Measurements from ENCODE around the gene TAAR8. TPM values are rescaled to one million over a fixed set of nuclear protein-coding genes. Genes with fewer than 3 reads are reported as not detected.
"Not testable (repeated sequence)": the region's sequence is repeated elsewhere in the genome, so short reads cannot be mapped to it uniquely, and the experiment has no call there.

TAAR8 gene
- total RNA-seq, 1 experiment from 2014 or later: not detected

DNA sequence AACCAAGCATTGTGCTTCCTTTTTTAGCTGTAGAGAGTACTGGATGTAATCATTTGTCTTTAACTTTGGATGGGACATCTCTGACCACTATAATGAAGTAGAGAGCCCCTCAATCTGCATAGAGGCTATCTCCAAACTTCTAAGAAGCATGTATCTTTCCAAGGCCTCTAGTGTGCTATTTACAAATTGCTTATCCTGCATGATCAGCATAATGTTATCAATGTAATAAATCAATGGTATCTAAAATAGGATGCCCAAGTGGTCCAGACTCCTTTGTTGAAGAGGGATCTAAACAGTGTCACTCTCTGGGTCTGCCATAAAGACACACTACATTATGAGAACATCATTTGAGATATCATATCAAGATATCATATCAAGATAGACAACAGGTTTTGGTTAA is 7.6 kb upstream of the TAAR8 start:
- no peak for DNase-seq (ENCODE audit: low read depth)

DNA sequence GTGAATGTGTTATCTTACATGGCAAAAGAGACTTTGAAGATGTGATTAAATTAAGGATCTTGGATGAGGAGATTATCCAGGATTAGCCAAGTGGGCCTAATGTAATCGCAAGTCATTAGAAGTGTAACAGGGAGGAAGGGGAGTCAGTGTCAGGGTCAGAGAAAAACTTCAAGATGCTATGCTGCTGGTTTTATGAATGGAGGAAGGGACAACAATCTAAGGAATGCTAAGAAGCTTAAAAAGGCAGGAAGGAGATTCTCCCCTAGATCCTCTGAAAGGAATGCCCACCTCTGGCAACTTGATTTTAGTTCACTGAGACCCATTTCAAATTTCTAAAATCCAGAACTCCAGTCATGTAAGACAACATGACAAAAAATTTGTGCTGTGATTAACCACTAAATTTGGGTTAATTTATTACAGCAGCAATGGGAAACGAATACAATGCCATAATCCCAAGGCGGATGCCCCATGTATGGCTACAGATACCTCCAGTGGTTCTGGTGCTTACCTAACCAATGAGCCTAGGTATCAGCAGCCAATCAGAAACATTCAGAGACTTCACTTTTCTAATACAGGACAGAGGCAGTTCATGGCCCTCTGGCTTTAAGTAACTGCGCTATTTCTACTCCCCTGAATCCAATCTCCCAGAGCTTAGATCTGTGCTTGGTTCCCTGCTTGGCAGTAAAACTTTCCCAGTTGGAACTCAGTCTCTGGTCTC is 3.6 kb upstream of the TAAR8 start:
- no peak for DNase-seq (ENCODE audit: low read depth)

DNA sequence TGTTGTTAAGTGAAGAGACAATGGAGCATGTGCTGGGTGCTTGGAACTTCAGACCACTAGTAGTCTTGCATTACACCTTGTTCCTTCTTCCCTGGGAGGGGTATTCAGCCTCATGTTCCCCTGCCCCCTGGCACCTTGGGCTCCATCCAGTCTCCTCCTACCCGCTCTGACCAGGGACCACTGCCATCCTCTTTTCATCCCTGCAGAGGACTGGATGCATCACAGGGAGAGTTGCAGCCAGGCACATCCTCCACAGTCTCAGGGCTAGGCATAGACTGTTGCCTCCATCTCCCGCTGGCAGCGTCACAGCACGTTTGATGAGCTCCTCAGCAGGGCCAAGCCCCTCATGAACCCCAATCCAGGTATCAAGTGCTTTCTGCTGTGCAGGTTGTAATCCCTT is 1.3 kb upstream of the TAAR8 start:
- no peak for DNase-seq (ENCODE audit: low read depth)

DNA sequence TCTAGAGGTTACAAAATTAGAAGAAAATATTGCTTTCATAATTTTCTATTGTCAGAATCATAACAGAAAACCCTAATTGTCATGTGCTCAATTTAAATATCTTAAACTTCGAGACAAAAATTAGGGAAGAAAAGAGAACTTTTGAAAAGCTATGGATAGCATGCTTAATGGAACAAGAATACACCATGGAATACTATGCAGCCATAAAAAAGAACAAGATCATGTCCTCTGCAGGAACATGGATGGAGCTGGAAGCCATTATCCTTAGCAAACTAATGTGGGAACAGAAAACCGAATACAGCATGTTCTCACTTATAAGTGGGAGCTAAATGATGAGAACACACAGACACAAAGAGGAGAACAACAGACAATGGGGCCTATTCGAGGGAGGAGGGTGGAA is 7.6 kb downstream of the TAAR8 start:
- not testable (repeated sequence) for DNase-seq (ENCODE audit: low read depth)

DNA sequence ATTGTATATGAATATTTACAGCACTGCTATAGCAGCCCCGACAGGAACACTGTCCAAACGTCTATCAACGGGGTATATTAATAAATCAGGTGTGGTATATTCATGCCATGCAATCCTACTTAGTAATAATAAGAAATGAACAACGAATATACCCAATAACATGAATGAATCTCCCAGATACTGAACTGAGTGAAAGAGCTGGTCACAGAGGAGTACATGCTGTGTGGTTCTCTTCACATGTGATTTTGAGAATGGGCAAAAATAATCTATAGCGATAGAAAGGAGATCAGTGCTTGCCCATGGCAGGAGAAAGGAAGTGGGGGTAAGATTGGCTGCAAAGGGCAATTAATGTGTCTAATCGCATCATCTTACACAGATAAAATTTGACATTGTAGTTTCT is 13.9 kb downstream of the TAAR8 start:
- DNase-seq (ENCODE audit: low read depth): no peak

DNA sequence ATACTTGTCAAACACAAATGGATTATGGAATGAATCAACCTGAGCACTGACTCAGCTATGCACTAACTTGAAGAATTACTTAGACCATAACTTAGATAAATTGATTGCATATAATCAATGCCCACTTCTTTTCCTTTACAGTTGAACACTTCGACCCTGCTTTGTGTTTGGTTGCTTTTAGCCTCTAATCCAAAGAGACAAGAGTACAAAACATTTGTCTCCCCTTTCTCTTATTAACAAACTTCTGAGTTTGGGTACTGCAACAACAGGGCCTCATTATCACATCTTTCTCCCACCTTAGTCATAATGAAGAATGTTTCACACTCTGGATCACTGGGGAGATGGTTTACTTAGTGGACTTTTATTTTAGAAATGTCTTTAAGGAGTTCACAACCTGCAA is 15.1 kb downstream of the TAAR8 start:
- DNase-seq (ENCODE audit: low read depth): no peak

DNA sequence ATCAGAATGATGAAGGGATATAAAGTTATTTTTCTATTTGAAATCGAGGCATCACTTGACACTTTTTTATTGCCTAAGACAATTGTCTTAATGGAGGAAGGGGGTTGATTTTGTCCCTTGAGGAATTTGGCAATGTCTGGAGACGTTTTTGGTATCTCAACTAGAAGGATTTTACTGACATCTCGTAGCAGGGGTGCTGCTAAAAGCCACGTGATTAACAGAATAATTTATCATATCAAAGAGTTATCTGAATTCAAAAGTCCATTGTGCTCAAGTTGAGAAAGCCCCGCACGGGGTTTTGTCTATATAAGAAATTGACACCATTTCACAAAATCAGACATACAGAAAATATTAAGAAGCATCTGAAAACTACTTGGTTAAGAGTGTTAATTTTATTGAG is 16.1 kb downstream of the TAAR8 start:
- DNase-seq (ENCODE audit: low read depth): no peak

DNA sequence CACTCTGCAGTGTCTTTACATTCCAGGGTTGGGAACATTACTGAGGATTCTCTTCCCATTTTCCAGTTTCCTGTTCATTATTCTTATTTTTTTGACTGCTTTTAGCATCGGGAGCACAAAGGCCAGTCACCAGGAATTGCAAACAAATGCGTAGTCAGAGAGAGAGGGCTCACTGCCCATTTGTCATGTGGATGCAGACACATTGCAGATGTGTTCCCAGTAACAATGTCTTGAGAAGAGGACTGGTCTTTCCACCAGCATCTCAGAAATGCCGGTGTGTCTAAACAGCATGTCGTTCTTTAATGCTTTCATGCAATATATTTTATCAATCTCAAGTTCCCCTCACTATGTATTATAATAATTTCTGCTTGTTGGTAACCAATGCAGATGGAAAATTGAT is 16.7 kb downstream of the TAAR8 start:
- DNase-seq (ENCODE audit: low read depth): no peak

DNA sequence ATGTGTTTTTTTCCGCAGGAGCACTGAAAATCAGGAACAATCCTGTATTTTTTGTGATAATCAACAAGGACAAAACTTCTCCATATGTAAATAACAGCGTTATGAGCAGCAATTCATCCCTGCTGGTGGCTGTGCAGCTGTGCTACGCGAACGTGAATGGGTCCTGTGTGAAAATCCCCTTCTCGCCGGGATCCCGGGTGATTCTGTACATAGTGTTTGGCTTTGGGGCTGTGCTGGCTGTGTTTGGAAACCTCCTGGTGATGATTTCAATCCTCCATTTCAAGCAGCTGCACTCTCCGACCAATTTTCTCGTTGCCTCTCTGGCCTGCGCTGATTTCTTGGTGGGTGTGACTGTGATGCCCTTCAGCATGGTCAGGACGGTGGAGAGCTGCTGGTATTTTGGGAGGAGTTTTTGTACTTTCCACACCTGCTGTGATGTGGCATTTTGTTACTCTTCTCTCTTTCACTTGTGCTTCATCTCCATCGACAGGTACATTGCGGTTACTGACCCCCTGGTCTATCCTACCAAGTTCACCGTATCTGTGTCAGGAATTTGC is 17.8 kb downstream of the TAAR8 start, which contains the start of gene TAAR6:
TAAR6 (plus strand) TSS at position 102 of the 557 bp plus-strand sequence; CDS start at position 102, 0 bp downstream.
- DNase-seq (ENCODE audit: low read depth): no peak

DNA sequence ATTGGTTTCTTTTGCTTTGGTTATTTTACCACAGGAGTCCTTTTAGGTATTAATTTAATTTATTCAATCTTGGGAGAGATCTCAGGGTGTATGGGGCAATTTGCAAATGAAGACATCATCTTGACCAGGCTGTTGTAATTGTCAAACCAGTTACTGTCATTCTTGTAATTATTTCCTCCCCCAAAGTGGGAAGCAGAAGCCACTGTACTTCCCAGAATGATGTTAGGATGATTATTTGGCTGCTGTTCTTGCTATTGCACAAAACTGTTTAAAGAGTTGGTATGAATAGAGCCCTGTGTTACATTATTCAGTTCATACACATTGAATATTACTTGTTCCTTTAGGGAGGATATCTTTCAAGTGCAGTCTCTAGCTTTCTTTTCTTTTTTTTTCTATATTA is 19.3 kb downstream of the TAAR8 start:
- DNase-seq (ENCODE audit: low read depth): no peak

DNA sequence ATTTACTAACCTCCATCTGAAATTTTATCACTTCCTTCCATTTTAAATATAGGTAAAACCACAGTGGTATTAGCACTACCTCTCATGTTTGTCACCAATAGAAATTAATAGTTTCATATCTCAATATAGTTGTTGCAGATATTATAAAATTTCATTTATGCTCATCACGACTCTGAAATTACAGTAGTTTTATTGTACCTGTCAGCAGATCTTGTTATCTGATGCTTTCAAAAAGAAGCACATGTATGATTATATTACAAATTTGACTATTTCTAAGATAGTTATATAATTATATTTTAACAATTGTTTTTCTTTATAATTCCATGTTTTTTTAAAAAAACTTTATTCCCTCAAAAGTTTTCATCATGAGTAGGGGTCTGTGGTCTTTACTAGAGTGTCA is 32.2 kb downstream of the TAAR8 start:
- no peak for DNase-seq (ENCODE audit: low read depth)

DNA sequence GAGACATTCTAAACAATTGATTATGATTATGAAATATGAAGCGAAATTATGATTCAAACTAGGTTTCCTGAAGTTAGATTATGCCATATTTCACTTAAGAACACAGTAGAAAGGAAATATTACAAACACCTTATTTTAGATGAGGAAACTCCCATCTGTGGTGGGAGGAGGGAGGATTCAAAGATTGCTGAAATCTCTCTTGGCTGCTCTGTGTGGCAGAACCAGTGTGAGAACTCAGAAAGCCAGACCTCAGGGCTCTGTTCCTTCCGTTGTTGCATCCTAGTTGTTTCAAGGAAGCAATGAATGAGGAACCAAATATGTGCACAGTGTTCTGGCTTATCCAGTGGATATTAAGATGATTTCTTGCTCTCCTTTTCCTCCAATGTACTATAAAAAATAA is 35.0 kb downstream of the TAAR8 start:
- no peak for DNase-seq (ENCODE audit: low read depth)

DNA sequence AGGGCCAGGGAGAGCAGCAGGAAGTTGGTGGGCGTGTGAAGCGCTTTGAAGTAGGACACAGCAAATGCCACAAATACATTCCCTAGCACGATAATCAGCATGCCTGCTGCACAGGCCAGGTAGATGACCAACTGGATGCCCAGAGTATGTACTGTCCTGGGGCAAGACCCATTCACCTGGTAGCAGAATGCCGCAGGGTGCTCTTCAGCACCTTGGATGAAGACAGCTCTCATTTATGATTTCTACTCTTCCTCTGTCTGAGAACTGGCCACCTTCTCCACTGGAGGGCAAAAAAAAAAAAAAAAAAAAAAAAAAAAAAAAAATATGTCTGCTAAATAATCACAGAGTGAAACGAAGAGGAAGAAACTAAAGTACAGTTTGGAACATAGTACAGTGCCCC is 37.0 kb downstream of the TAAR8 start, which contains the start of gene TAAR5:
TAAR5 (minus strand) TSS at position 288 of the 400 bp plus-strand sequence; CDS start at position 233, 55 bp downstream.
- DNase-seq (ENCODE audit: low read depth): no peak

DNA sequence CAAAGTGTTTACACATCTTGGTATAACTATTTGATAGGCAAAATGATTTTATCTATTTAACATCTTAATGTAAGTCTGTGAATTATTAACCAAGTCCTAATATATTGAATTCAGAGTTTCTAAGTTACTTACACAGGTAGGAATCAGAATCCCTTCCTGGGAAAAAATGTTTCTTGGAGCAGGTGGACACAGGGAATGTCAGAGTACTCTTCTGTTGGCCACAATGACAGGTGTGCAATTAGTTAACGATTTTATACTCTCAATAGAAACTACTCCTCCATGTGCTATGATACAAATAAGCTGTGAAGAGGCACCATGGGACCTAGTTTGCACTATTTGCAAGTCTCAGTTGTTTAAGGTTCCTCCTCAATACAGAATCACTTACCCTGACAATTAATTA is 37.9 kb downstream of the TAAR8 start:
- DNase-seq (ENCODE audit: low read depth): no peak

DNA sequence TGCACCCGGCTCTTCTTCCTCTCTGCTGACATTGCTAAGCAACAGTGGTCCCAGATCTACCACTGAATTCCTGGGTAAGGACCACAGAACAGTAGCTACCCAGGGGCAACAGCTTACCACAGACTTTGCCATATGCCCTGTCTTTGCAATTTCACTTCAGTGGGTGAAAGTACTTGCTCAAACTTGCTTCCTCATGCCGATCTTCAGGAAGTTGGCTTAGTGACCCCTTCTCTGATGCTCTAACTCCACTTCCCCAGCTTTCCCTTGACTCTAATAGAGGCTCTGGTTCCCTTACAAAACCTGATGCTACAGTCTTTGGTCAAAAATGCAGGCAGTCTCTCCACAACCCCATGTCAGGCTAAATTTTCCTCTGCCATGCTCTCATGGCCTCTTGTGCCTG is 40.4 kb downstream of the TAAR8 start:
- no peak for DNase-seq (ENCODE audit: low read depth)

DNA sequence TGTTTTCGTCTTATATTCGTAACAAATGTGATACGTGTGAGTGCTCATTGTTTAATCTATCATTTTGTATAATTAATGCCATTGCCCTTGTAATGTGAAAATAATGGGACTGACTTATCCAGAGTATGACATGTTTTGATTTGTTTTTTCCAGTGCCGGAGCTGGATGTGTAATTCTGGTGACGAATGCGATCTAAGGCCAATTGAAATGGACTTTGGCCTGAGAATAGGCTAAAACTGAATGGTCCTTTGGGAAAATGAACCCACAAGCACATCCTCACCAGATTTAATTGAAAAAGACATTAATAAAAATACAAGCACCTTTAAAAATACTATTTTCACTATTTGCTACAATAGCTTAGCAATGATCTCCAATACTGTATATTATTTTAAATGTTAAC is 43.7 kb downstream of the TAAR8 start:
- DNase-seq (ENCODE audit: low read depth): no peak

DNA sequence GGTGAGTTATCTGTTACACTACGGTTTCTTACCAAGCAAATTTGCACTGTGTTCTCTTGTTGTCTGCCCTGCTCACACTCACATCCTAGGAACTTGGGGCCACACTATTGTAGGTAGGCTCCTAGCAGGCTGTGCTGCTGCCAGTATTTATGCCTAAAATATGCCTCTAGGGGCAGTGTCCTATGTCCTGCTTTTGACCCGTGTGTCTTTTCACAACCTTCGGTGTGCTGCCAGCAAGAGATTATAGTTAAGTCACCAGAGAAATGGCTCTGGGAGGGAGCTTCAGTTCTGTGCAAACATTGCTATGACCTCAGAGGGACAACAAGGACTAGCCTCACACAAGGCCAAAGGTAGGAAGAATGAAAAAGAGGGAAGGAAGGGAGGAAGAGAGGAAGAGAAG is 46.0 kb downstream of the TAAR8 start:
- peak; percentile 15 for DNase-seq (ENCODE audit: low read depth)

DNA sequence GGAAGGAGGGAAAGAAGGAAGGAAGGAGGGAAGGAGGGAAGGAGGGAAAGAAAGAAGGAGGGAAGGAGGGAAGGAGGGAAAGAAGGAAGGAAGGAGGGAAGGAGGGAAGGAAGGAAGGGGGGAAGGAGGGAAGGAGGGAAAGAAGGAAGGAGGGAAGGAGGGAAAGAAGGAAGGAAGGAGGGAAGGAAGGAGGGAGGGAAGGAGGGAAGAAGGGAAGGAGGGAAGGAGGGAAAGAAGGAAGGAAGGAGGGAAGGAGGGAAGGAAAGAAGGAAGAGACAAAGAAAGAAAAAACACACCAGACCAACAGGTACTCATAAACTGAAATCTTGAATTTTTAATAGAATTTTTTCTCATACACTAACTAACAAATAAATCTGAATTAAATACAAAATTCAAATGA is 48.4 kb downstream of the TAAR8 start:
- not testable (repeated sequence) for DNase-seq (ENCODE audit: low read depth)

Other genes starting within 250 kb of the TAAR8 start
- gene MOXD1, start 151.2 kb upstream of the TAAR8 start, total RNA-seq (2014; rRNA removed; shearing (Covaris generic)): 96.5 and 109 TPM in 2 replicates
- gene STX7, start 39.6 kb upstream of the TAAR8 start, total RNA-seq (2014; rRNA removed; shearing (Covaris generic)): 24.3 and 27.2 TPM in 2 replicates
- gene TAAR9, start 14.4 kb upstream of the TAAR8 start, total RNA-seq (2014; rRNA removed; shearing (Covaris generic)): not detected in 2 replicates
- not detected in 2 replicates for gene TAAR6, start 17.6 kb downstream of the TAAR8 start, total RNA-seq (2014; rRNA removed; shearing (Covaris generic))
- not detected in 2 replicates for gene TAAR5, start 37.1 kb downstream of the TAAR8 start, total RNA-seq (2014; rRNA removed; shearing (Covaris generic))
- gene TAAR2, start 71.6 kb downstream of the TAAR8 start, total RNA-seq (2014; rRNA removed; shearing (Covaris generic)): not detected in 2 replicates
- not detected in 2 replicates for gene TAAR1, start 106.5 kb downstream of the TAAR8 start, total RNA-seq (2014; rRNA removed; shearing (Covaris generic))
- 0.24 and 0.29 TPM in 2 replicates for gene VNN1, start 161.4 kb downstream of the TAAR8 start, total RNA-seq (2014; rRNA removed; shearing (Covaris generic))
- 0.12 and 0.29 TPM in 2 replicates for gene VNN2, start 205.2 kb downstream of the TAAR8 start, total RNA-seq (2014; rRNA removed; shearing (Covaris generic))
- 14.6 and 14.9 TPM in 2 replicates for gene SLC18B1, start 246.0 kb downstream of the TAAR8 start, total RNA-seq (2014; rRNA removed; shearing (Covaris generic))